Suprapubic skin (tissue), 4 donors: ENCODE measurements around the gene PCSK9.

ENCODE experiments used
- CTCF ChIP-seq, 2 donors: fragments of 200-600 bp in 1 of 2; fragments of 450-650 bp in 1 of 2; sonication (generic) in 1 of 2; IDR thresholded peaks; one replicate each; pipeline ENCODE4 v1.5.1; 2016 to 2019; ENCODE audit warnings: antibody characterized with exemption in 2 of 2, mild to moderate bottlenecking in 1 of 2, moderate library complexity in 1 of 2
- EP300 ChIP-seq: sonication (generic); formaldehyde crosslinking; IDR thresholded peaks from one replicate; pipeline ENCODE4 v1.6.1; 2017; ENCODE audit warnings: antibody characterized with exemption
- POLR2A ChIP-seq, 2 donors: fragments of 450-650 bp; IDR thresholded peaks; one replicate each; pipeline ENCODE4 v1.6.1; 2017; ENCODE audit warnings: antibody characterized with exemption in 2 of 2, mild to moderate bottlenecking in 2 of 2, moderate library complexity in 2 of 2
- POLR2AphosphoS5 ChIP-seq, 3 donors: sonication (generic); formaldehyde crosslinking; IDR thresholded peaks; one replicate each; pipeline ENCODE4 v1.6.1; 2017; ENCODE audit warnings: antibody characterized with exemption in 3 of 3

DNA sequence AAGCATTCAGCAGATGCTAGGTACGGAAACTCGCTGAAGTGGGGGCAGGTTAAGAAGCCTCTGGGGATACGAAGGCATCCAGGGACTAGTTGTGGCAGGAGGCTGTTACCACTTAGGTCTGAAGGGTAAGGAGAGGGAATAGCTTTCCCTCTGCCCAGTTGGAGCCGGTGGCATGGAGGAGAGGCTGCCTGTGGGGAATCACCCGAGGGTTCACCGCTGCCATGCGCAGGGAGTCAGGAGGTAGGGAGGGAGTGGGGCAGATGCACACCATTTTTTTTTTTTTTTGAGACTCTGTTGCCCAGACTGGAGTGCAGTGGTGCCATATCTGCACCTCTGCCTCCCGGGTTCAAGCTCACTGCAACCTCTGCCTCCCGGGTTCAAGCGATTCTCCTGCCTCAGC lies 6.1 kb downstream of the PCSK9 start:
- TF ChIP-seq POLR2A (IDR thresholded peaks at IDR 0.05) (no peak), CTCF (IDR thresholded peaks at IDR 0.05) (no peak), EP300 (no peak), POLR2AphosphoS5 (IDR thresholded peaks at IDR 0.05) (no peak)
